Lower lobe of right lung (tissue), 2 donors: Measurements from ENCODE around the gene MALRD1. TPM values are rescaled to one million over a fixed set of nuclear protein-coding genes. Genes with fewer than 3 reads are reported as not detected.

Experiments
- ATAC-seq, 2 donors: fragments of 200-7000 bp; cut with Tn5 transposase; one replicate each; pipeline ENCODE4 v1.9.1; 2020 to 2022; ENCODE audit warnings: mild to moderate bottlenecking in 2 of 2, moderate library complexity in 2 of 2
- DNase-seq: peaks from one replicate; pipeline ENCODE4 v3.0.0-alpha.2; 2020
- H3K27ac ChIP-seq: fragments of 200-600 bp; one replicate; pipeline ENCODE4 v1.8.0; 2022
- H3K27me3 ChIP-seq: fragments of 200-600 bp; one replicate; pipeline ENCODE4 v1.8.0; 2022; ENCODE audit warnings: low read depth
- H3K36me3 ChIP-seq: fragments of 200-600 bp; one replicate; pipeline ENCODE4 v1.8.0; 2022; ENCODE audit warnings: mild to moderate bottlenecking
- H3K4me1 ChIP-seq: fragments of 200-600 bp; one replicate; pipeline ENCODE4 v1.8.0; 2022
- H3K4me3 ChIP-seq: fragments of 200-600 bp; one replicate; pipeline ENCODE4 v1.8.0; 2022; ENCODE audit warnings: mild to moderate bottlenecking
- H3K9me3 ChIP-seq: fragments of 200-600 bp; one replicate; pipeline ENCODE4 v1.8.0; 2022
- intact Hi-C: fragments of 100-400 bp; cut with DNase I; formaldehyde crosslinking; loops from one replicate; pipeline ENCODE4 v1.11.0; 2022
- total RNA-seq: library from RNA; stranded (reverse); fragmentation: NEBNext Ultra II Directional; extraction: Animal tissue kit (Norgen Biotek cat#: 25700); gene quantifications from one replicate; pipeline ENCODE4 v1.2.1, GENCODE V29; 2021
- TF ChIP-seq, protein P1 (sequence below): fragments of 200-600 bp; IDR thresholded peaks from one replicate; pipeline ENCODE4 v1.8.0; 2022; ENCODE audit warnings: antibody characterized with exemption, mild to moderate bottlenecking
- donor health status: DM: no; HTN: yes; CAD: no; lungs with severe emphysema.

The MALRD1 gene
- total RNA-seq, 1 donor from 2014 or later = 6.0 TPM

DNA sequence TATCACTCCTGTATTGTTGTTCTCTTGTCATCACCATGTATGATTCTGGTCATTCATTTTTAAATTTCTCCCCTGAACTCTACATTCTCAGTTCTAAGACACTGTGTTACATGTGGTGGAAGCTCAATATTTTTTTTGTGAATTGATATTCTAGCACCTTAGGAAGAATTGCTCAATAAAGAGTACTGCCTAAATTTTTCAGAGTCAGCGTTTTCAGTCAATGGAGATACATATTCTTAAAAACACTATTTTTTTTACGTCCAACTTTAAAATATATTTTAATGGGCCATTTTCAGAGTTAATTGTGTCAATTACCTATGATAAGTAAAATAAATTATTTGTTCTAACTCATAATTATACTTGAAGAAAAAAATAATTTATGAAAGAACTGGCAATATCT lies 557.2 kb downstream of the MALRD1 start:
- TF ChIP-seq, protein P1, sequence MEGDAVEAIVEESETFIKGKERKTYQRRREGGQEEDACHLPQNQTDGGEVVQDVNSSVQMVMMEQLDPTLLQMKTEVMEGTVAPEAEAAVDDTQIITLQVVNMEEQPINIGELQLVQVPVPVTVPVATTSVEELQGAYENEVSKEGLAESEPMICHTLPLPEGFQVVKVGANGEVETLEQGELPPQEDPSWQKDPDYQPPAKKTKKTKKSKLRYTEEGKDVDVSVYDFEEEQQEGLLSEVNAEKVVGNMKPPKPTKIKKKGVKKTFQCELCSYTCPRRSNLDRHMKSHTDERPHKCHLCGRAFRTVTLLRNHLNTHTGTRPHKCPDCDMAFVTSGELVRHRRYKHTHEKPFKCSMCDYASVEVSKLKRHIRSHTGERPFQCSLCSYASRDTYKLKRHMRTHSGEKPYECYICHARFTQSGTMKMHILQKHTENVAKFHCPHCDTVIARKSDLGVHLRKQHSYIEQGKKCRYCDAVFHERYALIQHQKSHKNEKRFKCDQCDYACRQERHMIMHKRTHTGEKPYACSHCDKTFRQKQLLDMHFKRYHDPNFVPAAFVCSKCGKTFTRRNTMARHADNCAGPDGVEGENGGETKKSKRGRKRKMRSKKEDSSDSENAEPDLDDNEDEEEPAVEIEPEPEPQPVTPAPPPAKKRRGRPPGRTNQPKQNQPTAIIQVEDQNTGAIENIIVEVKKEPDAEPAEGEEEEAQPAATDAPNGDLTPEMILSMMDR = no peak
- intact Hi-C loops = no loop called here
- H3K27me3 ChIP-seq = no peaks in the 10 kb centered on the region

DNA sequence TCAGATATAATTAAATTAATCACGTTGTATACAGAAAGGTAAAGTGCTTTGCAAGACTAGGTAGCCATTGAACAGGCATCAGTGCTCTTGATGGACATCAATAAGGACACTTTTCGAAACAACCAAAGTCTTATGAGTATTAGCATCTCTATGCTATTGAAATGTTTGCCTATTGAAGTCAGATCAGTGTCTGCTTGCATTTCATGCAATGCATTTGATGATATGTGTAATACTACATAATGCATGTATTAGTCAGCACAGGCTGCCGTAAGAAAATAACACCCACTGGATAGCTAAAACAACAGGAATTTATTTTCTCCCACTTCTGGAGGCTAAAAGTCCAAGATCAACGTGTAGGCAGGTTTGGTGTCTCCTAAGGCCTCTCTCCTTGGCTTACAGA lies 558.4 kb downstream of the MALRD1 start:
- Histone ChIP-seq H3K36me3 (no peaks in the 10 kb centered on the region), H3K9me3 (no peaks in the 10 kb centered on the region), H3K4me3 (no peak overlapping the region), H3K27ac (no peak overlapping the region), H3K4me1 (no peaks in the 10 kb centered on the region), H3K27me3 (no peaks in the 10 kb centered on the region)
- DNase-seq (no peak), ATAC-seq (no peak)
- intact Hi-C loops = no loop called here
- TF ChIP-seq, protein P1 = no peak

More for the DNA sequence above, 557.2 kb downstream of the MALRD1 start:
- H3K4me3 ChIP-seq = no peak overlapping the region
- no peak for DNase-seq
- no peaks in the 10 kb centered on the region for H3K4me1 ChIP-seq
- H3K9me3 ChIP-seq = no peaks in the 10 kb centered on the region
- H3K36me3 ChIP-seq = no peaks in the 10 kb centered on the region
- no peak for ATAC-seq
- no peak overlapping the region for H3K27ac ChIP-seq

GRCh38 chr10:19611775-19612174 lies 563.2 kb downstream of the MALRD1 start:
- Histone ChIP-seq H3K36me3 (no peaks in the 10 kb centered on the region), H3K9me3 (no peaks in the 10 kb centered on the region), H3K27me3 (no peaks in the 10 kb centered on the region), H3K27ac (no peak overlapping the region), H3K4me1 (no peaks in the 10 kb centered on the region), H3K4me3 (no peak overlapping the region)
- intact Hi-C loops = no loop called here
- TF ChIP-seq, protein P1 = no peak
- no peak for ATAC-seq
- DNase-seq = no peak

- H3K27ac ChIP-seq = no peak overlapping the region
- H3K4me3 ChIP-seq = no peak overlapping the region
- no peaks in the 10 kb centered on the region for H3K27me3 ChIP-seq
- intact Hi-C loops = no loop called here
- ATAC-seq = no peak
- no peaks in the 10 kb centered on the region for H3K4me1 ChIP-seq
- no peaks in the 10 kb centered on the region for H3K9me3 ChIP-seq
- TF ChIP-seq, protein P1 = no peak
- no peaks in the 10 kb centered on the region for H3K36me3 ChIP-seq
- no peak for DNase-seq
Measured at GRCh38 chr10:19616966-19617365, 568.4 kb downstream of the MALRD1 start.

DNA sequence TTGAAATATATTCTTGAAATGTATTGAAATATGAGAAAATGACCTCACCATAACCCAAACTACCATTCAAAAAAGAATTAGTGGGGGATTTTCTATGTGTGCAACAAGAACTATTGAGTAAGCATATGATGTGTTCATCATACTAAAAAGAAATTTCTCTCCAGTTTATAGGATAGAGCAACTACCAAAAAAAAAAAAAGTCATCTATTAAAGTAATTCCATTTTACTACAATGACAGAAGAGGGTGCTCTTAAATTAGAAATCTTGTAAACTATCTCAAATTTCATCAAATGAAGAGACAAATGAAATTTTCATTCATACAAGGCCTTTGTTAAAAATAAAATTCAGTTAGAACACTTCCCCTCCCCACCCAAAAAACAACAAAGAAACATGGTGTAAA lies 572.2 kb downstream of the MALRD1 start:
- Histone ChIP-seq H3K36me3 (no peaks in the 10 kb centered on the region), H3K27me3 (no peaks in the 10 kb centered on the region), H3K4me1 (no peaks in the 10 kb centered on the region), H3K9me3 (no peaks in the 10 kb centered on the region), H3K4me3 (no peak overlapping the region), H3K27ac (no peak overlapping the region)
- intact Hi-C loops = no loop called here
- TF ChIP-seq, protein P1 = no peak
- DNase-seq = no peak
- no peak for ATAC-seq

GRCh38 chr10:19623321-19623720 lies 574.7 kb downstream of the MALRD1 start:
- intact Hi-C loops = no loop called here
- Histone ChIP-seq H3K27me3 (no peaks in the 10 kb centered on the region), H3K27ac (no peak overlapping the region), H3K36me3 (no peaks in the 10 kb centered on the region), H3K4me3 (no peak overlapping the region), H3K4me1 (no peaks in the 10 kb centered on the region), H3K9me3 (no peaks in the 10 kb centered on the region)
- DNase-seq (no peak), ATAC-seq (no peak)
- TF ChIP-seq, protein P1 = no peak
